ENCODE results near the gene SF3A2. TPM values are rescaled to one million over a fixed set of nuclear protein-coding genes. Genes with fewer than 3 reads are reported as not detected.
"Not testable (repeated sequence)": the region's sequence is repeated elsewhere in the genome, so short reads cannot be mapped to it uniquely, and the experiment has no call there.

Gene SF3A2, protein sequence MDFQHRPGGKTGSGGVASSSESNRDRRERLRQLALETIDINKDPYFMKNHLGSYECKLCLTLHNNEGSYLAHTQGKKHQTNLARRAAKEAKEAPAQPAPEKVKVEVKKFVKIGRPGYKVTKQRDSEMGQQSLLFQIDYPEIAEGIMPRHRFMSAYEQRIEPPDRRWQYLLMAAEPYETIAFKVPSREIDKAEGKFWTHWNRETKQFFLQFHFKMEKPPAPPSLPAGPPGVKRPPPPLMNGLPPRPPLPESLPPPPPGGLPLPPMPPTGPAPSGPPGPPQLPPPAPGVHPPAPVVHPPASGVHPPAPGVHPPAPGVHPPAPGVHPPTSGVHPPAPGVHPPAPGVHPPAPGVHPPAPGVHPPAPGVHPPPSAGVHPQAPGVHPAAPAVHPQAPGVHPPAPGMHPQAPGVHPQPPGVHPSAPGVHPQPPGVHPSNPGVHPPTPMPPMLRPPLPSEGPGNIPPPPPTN
- total RNA-seq: 43.4 and 93.6 TPM in 2 replicates

- peak; percentile 98 for DNase-seq
These were observed at the start of gene SF3A2, which contains the start of gene PLEKHJ1 for GRCh38 chr19:2236314-2237050. TSS of gene SF3A2 (plus strand) at chr19:2236824. CDS start at chr19:2243419, 6,595 bp downstream. TSS of gene PLEKHJ1 (minus strand) at chr19:2236329. CDS start at chr19:2236248, 81 bp downstream.

DNA sequence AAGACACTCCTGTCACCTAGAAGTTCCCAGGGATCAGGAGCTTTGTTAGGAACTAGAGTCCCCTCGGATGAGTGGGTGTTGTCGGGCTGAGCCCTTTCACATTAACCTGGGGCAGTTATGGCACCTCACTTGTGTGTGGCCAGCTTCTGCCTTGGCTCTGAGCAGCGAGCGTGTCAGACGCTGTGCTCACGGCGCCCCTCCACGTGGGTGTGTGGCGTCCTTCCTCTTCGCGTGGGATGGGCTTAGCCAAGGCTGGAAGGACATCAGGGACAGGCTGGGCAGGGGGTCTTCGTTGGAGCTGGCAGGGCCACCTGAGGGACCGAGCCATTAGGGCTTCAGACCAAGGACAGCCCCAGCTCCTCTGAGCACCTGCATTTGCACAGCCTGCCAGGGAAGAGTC is 49.5 kb upstream of the SF3A2 start:
- DNase-seq: no peak

GRCh38 chr19:2188708-2189385 is 47.8 kb upstream of the SF3A2 start:
- DNase-seq: no peak

GRCh38 chr19:2189880-2190279 is 46.7 kb upstream of the SF3A2 start:
- DNase-seq: no peak

DNA sequence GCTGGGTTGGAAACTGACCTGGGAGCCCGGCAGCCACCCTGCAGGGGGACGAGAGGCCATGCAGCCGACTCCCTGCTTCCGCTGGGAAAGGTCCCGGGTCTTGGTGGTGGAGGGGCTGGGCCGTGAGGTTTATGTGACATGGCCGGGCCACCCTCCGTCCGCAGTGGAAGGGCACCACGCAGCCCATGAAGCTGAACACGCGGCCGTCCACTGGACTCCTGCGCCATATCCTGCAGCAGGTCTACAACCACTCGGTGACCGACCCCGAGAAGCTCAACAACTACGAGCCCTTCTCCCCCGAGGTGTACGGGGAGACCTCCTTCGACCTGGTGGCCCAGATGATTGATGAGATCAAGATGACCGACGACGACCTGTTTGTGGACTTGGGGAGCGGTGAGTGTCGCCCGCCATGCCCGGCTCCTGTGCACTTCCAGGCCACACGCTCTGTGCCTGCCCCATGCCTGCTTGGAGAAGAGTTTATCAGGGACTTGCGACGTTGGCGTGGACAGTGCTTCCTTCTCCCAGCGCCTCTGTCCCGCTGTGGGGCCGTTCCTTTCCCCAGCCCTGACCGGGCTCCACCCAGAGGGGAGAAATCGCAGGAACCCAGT is 45.7 kb upstream of the SF3A2 start:
- no peak for DNase-seq

DNA sequence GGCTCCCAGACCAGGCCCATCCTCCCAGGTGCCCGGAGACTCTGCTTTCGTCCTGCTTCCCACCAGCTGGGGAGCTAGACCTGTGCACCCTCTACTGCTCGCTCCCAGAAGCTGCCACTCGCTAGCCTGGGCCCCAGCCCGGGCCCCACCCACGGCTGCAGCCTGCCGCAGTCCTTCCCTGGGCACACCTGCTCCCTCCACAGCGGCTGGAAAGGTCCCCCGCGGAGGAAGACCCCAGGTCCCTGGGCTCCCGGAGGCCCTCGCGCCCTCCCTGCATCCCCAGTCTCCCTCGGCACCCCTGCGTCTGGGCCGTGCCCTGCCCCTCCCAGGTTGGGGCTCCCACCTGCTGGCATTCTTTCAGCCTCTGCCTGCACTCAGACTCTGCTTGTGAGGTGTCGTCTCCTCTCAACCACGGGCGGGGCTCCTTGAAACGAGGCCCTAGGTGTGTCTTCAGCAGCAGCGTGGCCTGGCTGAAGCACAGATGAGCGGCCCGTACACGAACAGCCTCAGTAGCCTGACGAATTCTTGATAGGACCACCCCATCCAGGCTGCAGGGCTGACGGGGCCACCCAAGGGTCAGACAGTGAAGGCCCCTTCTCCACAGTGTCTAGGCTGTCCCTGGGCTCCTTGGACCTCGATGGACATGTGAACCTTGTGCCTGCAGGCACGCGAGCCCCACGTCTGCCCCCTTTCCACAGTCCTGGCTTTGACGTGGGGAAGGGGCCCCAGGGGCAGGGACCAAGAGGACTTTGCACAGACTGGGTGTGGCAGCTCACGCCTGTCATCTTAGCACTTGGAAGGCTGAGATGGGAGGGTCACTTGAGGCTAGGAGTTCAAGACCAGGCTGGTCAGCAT is 44.9 kb upstream of the SF3A2 start:
- no peak for DNase-seq

DNA sequence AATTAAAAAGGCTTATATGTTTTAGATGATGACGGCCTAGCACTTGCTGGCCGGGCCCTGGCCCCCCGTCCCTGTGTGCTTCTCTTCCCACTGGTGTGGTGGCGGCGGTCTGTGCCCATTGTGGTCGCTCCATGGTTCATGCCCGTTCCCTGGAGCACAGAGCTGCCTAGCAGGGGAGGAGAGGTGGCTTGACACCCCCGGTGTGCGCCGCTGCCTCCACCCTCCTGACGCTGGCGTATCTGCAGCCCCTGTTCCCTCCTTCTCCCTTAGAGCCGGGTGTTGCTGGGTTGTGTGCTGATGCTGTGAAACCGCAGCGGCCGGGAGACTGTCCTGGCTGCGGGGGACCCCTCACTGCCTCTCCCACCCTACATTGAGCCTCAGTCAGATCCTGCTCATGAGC is 43.8 kb upstream of the SF3A2 start:
- DNase-seq: no peak

DNA sequence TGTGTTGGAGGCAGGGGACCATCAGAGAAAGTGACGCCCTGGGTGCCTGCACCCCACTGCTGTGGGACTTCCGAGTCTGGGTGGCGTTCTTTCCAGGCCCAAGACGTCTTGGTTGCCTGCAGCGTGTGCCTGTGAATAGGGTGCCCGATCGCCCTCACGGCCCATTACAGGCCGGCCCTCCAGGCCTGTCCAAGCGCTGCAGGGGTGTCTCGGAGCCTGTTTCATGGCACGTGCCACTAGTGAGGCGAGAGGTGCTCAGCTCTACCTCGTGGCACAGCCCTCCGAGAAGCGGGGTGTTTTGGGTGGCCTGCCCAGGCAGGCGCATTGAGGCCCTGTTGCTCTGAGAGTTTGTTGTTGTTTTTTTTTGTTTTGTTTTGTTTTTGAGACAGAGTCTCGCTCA is 42.8 kb upstream of the SF3A2 start:
- DNase-seq: no peak

DNA sequence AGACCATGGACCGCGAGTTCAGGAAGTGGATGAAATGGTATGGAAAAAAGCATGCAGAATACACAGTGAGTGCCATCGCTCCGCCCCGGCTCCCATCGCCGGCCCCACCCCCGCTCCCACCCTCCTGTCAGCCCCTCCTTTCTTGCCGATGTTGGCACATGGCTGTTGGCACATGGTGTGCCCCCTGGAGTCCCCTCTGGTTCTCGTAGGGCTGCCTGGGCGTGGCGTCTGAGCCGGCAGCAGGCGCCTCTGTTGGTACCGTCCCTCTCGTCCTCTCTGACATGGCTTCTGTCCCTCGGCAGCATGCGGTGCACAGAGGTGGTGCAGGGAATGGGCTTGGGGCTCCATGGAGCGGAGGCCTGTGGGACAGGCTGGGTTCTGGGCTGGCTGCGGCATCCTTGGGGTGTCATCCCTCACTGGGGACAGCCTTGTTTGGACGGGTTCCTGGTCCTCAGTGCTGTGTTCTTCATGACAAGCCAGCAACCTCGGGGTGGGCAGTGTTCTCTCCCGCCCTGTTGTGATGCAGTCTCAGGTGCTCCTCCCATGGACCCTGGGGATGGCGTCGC is 42.0 kb upstream of the SF3A2 start:
- DNase-seq: no peak

GRCh38 chr19:2195361-2195760 is 41.3 kb upstream of the SF3A2 start:
- DNase-seq: no peak

- no peak for DNase-seq
These were observed 40.7 kb upstream of the SF3A2 start for GRCh38 chr19:2195914-2196313.

GRCh38 chr19:2197270-2197669 is 39.4 kb upstream of the SF3A2 start:
- no peak for DNase-seq

DNA sequence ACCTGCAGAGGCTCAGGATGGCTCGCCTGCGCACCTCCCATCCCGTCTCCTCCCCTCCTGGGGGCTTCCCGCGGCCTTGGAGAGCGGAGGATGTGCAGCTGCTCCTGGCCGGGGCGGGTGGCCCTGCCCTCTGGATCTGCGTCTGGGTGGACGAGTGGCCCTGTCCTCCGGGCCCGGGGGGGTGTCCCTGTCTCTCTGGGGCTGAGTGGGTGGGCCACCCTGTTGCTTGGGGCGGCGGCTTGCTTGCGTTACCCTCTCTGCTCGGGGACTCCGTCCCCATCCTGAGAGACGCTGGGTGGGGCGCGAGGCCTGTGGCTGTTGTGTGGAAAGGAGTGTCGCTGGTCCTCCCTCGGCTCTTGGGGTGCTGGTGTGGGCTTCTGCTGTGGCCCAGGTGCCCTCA is 38.3 kb upstream of the SF3A2 start:
- DNase-seq: no peak

DNA sequence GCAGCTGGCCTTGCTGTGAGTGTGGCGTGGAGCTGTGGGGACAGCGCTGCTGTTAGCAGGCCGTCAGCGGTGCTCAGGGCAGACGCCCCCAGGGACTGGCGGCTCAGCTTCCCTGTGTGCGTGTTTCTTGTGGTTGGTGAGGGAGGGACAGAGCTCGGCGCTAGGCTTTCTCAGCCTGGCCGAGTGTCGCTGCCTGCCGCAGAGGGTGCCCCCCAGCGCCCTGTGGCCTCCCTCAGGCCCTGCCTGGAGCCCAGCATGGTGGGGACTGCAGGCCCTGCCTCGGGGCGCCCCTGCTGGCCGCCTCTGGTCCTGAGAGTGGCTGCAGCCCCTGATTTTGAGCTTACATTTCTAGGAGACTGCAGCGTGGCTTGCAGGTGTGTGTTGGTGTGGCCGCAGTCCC is 37.4 kb upstream of the SF3A2 start:
- peak; percentile 12 for DNase-seq

DNA sequence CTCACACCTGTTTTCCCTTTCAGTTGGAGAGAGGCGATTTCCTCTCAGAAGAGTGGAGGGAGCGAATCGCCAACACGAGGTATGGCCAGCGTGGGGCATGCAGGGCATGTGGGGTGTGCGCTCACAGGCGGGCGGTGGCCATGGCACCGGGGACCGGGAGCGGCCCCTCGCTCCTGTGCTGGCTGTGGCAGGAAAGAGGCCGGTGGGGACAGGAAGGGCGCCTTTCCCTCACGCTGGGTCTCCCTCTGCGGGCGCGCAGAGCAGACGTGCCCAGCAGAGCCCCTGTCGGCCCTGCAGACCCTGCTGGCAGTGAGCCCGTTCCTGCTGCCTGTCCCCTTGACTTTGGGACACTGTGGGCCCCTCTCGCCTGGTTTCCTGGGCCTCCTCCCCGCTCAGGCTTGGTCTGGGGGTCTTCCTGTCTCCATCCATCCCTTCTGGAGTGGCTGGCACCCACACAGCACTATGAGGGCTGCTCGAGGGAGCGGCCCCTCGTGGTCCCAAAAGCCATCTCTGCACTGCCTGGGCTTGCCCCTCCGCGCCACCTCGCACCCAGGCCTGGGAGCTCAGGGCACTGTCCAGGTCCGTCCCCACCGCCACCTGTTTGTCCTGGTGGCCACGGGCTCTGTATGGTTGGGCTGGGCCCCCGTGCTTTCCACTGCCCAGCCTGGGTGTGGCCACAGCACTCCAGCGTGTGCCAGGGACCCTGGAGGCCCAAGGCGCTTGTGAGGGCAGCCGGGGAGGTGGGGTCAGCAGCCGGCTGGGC is 36.6 kb upstream of the SF3A2 start:
- DNase-seq: no peak

DNA sequence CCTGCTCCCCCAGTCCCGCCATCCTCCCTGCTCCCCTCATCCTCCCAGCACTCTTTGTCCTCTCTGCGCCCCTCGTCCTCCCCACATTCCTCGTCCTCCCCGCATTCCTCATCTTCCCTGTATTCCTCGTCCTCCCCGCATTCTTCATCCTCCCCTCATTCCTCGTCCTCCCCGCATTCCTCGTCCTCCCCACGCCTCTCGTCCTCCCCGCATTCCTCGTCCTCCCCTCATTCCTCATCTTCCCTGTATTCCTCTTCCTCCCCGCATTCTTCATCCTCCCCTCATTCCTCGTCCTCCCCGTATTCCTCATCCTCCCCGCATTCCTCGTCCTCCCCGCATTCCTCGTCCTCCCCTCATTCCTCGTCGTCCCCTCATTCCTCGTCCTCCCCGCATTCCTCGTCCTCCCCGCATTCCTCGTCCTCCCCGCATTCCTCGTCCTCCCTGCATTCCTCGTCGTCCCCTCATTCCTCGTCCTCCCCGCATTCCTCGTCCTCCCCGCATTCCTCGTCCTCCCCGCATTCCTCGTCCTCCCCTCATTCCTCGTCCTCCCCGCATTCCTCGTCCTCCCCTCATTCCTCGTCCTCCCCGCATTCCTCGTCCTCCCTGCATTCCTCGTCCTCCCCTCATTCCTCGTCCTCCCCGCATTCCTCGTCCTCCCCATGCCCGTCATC is 35.9 kb upstream of the SF3A2 start:
- DNase-seq: not testable (repeated sequence)

GRCh38 chr19:2201473-2202148 is 35.0 kb upstream of the SF3A2 start:
- DNase-seq: no peak

DNA sequence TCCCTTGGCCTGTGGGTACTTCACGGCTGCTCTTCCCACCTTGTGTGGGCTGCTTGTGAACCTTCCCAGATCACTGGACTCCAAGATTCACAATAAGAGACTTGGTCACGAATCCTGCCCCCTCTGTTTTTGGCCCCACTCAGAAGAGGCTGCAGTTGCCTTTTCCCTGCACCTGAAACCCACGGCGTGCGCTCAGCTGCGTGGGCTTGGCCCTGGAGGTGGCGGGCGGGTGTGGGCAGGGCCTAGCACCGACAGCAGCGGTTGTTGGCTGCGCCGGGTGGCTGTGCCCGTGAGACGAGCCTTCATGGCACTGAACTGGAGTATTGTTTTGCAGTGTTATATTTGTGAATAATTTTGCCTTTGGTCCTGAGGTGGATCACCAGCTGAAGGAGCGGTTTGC is 34.3 kb upstream of the SF3A2 start:
- DNase-seq: no peak

DNA sequence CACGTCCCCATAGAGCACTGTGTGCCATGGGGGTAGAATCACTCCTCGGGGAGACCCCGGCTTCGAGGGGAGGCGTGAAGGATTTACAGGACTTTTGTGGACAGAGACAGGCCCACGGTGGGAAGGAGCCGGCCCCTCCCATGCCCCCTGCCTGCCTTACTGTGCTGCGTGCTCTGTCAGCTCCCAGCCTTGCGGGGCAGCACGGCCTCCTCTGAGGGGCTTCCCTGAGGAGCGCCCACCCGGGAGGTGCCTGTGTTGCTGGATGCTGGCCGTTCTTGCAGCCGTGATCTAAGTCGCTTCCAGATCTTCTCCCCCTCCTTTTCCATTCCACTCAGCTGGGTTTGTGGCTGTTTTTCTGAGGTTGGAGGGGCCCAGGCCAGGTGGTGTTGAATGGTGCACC is 29.6 kb upstream of the SF3A2 start:
- no peak for DNase-seq

Data from dermis blood vessel endothelial cell (primary cell).